GM19395 (cell line): ENCODE results near the gene MARCKSL1.
"Not testable (repeated sequence)": the region's sequence is repeated elsewhere in the genome, so short reads cannot be mapped to it uniquely, and the experiment has no call there.

Experiments used
- ATAC-seq: cut with Tn5 transposase; IDR thresholded peaks from one replicate; pipeline ENCODE4 v1.9.1; 2021; ENCODE audit warnings: mild to moderate bottlenecking, moderate library complexity; ENCODE audit not compliant: unreplicated experiment

The MARCKSL1 gene

GRCh38 chr1:32334274-32334861 lies 1.7 kb downstream of the MARCKSL1 start:
- ATAC-seq = no peak

- ATAC-seq = no peak
These were observed 2.6 kb downstream of the MARCKSL1 start for GRCh38 chr1:32333251-32333963.

GRCh38 chr1:32332290-32333079 lies 3.5 kb downstream of the MARCKSL1 start:
- no peak for ATAC-seq

DNA sequence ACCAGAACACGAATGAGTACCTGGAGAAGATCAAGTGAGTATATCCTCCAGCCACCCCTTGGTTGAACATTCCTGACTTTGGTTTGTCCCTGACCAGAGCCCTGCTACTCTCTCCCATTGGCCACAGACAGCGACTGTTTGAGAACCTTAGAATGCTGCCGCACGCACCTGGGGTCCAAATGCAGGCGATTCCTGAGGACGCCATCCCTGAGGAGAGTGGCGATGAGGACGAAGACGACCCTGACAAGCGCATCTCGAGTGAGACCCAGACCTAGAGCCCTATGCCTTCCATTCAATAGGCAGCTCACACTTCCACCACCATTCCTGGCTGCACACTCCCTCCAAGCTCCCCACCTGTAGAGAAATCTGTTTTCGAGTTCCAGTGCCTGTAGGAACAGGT lies 4.5 kb downstream of the MARCKSL1 start:
- ATAC-seq = no peak

DNA sequence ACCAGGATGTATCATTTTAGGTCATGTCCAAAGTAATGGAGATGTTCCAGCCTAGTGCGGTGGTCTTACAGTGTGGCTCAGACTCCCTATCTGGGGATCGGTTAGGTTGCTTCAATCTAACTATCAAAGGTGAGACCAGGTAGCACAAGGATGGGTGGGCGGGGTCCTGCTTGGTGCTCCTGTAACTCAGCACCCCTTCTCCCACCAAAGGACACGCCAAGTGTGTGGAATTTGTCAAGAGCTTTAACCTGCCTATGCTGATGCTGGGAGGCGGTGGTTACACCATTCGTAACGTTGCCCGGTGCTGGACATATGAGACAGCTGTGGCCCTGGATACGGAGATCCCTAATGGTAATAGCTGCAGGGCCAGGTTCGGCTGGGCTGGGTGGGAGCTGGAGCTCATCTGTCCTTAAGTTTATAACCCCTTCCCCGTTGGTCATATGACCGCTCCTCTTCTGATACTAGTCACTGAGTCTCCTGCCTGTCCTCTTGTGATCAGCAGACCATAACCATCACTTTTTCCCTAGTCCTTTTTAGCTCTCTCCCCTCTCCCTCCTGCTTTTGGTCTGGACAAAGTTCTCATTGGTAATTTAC lies 5.4 kb downstream of the MARCKSL1 start:
- no peak for ATAC-seq

DNA sequence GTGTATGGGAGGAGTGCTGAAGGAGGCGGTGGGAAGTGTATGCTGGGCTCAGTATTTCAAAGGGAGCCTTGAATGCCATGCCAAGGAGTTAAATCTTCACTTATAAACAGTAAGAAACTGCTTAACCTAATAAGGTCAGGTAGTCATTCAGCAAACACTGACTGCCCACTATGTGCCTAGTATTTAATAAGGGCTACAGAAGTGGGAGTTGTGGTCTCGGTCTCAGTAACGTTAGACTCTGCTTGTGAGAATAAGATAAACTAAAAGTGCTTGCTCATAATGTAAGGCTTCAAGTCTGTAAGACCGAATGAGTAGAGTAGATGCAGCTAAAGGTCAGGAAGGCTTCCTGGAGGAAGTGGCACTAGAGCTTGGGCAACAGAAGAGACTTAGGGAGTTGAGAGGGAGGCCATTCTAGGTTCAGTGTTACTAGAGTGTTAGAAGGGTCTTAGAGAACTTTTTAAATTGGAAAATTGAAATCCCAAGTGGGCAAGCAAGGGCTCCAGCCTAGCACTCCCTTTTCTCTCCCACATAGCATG lies 6.0 kb downstream of the MARCKSL1 start:
- ATAC-seq = no peak

DNA sequence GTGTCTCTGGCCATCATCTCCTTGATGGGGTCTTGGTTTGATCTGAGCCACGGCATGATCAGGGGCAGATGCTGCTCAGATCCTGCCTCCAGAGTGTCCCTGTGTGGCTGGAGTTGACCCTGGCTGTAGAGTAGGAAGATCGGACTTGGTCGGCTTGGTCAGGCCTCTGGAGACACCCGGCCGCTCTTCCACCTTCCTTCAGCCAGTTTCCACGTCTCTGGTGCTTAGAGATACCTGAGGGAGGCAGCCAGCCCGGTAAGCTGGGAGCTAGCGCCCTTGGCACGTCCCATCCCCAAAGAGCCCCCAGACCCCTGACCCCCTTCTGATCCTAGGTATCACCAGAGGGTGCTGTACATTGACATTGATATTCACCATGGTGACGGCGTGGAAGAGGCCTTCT lies 8.8 kb downstream of the MARCKSL1 start:
- ATAC-seq = no peak

DNA sequence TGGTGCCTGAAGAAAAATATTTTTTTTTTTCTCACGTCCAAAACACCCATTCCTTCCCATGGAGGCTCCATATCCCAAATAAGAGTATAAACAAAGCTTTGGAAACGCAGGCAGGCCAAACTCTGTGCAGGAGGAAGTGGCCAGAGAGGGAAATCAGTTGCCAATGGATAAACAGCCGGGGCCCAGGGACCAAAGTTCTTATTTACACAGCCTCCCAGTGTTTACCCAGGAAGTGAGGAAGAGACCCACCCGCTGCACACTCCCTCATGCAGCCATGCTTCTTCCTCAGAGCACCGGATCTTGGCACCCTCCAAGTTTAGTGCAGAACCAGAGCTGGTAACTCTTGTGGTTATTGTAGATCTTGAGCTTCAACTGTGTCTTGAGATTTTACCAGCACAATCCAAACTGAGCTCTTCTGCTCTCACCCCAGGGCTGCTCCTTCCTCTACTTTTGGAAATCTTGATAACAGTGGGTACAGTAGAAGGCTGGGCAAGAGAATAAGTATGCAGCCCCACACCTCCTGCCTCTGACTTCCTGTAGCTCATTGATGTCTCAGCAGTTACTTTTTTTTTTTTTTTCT lies 14.2 kb downstream of the MARCKSL1 start:
- ATAC-seq = no peak

DNA sequence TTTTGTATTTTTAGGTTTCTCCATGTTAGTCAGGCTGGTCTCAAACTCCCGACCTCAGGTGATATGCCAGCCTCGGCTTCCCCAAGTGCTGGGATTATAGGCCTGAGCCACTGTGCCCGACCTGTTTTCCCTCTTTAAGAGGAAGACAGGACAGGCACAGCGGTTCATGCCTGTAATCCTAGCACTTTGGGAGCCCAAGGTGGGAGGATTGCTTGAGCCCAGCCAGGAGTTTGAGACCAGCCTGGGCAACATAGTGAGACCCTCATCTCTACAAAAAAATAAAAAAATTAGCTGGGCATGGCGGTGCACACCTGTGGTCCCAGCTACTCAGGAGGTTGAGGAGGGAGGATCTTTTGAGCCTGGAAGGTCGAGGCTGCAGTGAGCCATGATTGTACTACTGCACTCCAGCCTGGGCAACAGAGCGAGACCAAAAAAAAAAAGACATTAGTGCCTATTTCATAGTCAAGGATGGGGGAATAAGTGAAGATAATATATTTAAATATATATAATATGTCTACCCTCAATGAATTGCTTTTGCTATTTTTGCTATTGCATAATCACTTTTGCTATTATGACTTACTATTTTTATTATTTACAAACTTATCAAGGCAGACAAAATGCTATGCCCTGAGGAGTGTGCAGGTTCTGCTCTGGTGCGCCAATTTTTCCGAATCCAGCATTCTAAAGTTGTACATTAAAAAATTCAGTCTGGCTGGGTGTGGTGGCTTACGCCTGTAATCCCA lies 17.7 kb downstream of the MARCKSL1 start:
- ATAC-seq = no peak

GRCh38 chr1:32316903-32317277 lies 19.1 kb downstream of the MARCKSL1 start:
- no peak for ATAC-seq

GRCh38 chr1:32311709-32312393 lies 24.2 kb downstream of the MARCKSL1 start:
- no peak for ATAC-seq

DNA sequence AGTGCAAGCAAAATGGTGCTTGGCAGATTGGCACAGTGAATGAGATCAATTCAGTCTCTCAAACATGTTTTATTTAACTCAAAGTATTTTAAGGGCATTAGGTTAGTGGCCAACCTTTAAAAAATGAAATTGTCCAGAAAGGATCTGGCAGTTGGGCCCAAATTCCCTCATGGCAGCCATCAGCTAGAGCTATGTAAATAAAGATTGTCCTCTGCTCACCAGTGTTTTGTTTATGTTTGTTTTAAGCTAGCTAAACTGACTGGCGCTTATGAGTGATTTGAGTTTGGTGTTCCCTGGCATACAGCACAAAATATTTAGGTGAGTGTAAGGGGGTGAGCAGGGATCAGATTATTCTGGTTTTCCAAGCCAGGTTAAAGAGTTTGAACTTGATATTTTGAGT lies 26.1 kb downstream of the MARCKSL1 start:
- ATAC-seq = no peak

DNA sequence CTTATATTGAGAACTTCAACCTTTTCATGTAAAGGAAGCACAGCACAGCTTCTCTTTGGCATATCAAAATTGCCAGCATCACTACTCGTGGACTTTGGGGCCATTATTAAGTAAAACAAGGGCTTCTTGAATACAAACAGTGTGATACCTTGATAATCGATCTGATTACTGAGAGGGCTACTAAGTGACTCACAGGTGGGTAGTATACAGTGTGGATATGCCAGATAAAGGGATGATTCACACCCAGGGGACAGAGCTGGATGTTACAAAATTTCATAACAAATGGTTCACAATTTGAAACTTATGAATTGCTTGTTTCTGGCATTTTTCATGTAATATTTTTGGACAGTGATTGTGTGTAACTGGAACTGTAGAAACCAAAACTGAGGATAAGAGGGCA lies 28.7 kb downstream of the MARCKSL1 start:
- no peak for ATAC-seq

GRCh38 chr1:32305310-32305709 lies 30.7 kb downstream of the MARCKSL1 start:
- no peak for ATAC-seq

GRCh38 chr1:32303997-32304622 lies 31.9 kb downstream of the MARCKSL1 start:
- no peak for ATAC-seq

- ATAC-seq = no peak
These were observed 32.7 kb downstream of the MARCKSL1 start for GRCh38 chr1:32303358-32303757.

- ATAC-seq = no peak
These were observed 36.7 kb downstream of the MARCKSL1 start for GRCh38 chr1:32299327-32299726.

GRCh38 chr1:32298211-32298610 lies 37.8 kb downstream of the MARCKSL1 start:
- not testable (repeated sequence) for ATAC-seq
